Fibroblast of the aortic adventitia (primary cell): Measurements from ENCODE around the gene EVI5. TPM values are rescaled to one million over a fixed set of nuclear protein-coding genes. Genes with fewer than 3 reads are reported as not detected.

ENCODE experiments used
- DNase-seq: peaks from one replicate; pipeline ENCODE4 v3.0.0-alpha.2; 2010; ENCODE audit warnings: low read depth
- H3K4me3 ChIP-seq: 2 replicates; pipeline ENCODE4 v1.5.1; 2011; ENCODE audit warnings: low read depth, mild to moderate bottlenecking, control low read depth, low read length, moderate library complexity
- CTCF ChIP-seq: IDR thresholded peaks from 2 replicates; pipeline ENCODE4 v1.5.1; 2011; ENCODE audit warnings: mild to moderate bottlenecking, low read length, control low read depth, inconsistent platforms; ENCODE audit not compliant: insufficient read depth
- total RNA-seq: library from RNA; depleted of rRNA; stranded (reverse); fragments of >200 nt; gene quantifications from 2 replicates; pipeline ENCODE4 v1.2.3, GENCODE V29; 2012; ENCODE audit warnings: low replicate concordance

EVI5 gene
- total RNA-seq, 1 donor: 55.3 TPM

- DNase-seq: no peak
- TF ChIP-seq CTCF: no peak
- no peak overlapping the region for H3K4me3 ChIP-seq
These were observed 221.3 kb downstream of the EVI5 start for GRCh38 chr1:92563457-92564216.

GRCh38 chr1:92556350-92556749, 228.6 kb downstream of the EVI5 start:
- TF ChIP-seq CTCF: no peak
- no peak for DNase-seq

GRCh38 chr1:92554216-92554615, 230.7 kb downstream of the EVI5 start:
- no peak for TF ChIP-seq CTCF
- H3K4me3 ChIP-seq: no peak overlapping the region
- DNase-seq: no peak

More at GRCh38 chr1:92556350-92556749, 228.6 kb downstream of the EVI5 start:
- H3K4me3 ChIP-seq: no peak overlapping the region

- TF ChIP-seq CTCF: no peak
- no peak for DNase-seq
- H3K4me3 ChIP-seq: no peak overlapping the region
These were observed 233.0 kb downstream of the EVI5 start for GRCh38 chr1:92551916-92552315.

- H3K4me3 ChIP-seq: no peak overlapping the region
- TF ChIP-seq CTCF: no peak
- DNase-seq: no peak
These were observed 240.1 kb downstream of the EVI5 start for GRCh38 chr1:92544756-92545165.

- DNase-seq: no peak
- no peak for TF ChIP-seq CTCF
- H3K4me3 ChIP-seq: no peak overlapping the region
These were observed 241.5 kb downstream of the EVI5 start for GRCh38 chr1:92543131-92544055.
